COLO829 (cell line): Measurements from ENCODE around the gene SLC16A8.

ENCODE experiments used
- DNase-seq: peaks from one replicate; pipeline ENCODE4 v3.0.0; 2012; ENCODE audit warnings: low spot score

SLC16A8 gene

DNA sequence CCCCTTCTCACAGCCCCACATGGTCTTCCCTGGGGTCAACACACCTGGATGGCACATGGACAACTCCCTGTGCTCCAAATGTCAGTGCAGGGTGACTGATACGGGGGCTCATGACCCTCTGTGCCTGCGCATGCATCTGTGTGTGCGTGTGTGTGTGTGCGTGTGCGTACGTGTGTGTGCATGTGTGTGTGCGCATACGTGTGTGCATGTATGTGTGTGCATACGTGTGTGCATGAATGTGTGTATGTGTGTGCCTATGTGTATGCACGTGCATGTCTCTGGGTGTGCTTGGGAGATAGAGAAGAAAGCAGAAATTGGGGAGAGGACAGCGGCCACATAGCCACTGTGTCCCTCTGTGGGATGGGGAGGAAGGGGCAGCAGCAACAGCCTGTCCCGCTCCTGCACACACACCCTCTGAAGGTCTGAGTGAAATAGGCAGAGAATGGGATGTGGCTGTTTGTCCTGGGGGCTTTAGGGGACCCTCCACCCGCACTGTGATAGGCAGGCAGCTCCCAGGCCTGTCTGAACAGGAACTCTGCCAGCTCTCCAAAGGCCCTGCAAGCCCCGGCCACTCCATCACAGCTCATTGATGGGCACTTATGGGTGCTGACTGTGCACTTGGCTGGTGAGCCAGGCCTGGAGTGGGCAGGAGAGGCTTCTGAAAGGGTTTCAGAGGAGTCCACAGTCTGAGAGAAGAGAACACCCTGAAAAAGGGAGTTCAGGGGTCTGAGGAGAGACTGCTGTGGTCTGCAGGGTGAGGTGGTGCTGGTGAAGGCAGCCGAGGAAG lies 55.4 kb downstream of the SLC16A8 start:
- DNase-seq = no peak
